OCI-LY1 (cell line): ENCODE measurements around the gene CMTM2.

Experiments used
- H2AFZ ChIP-seq: fragments of 200-600 bp; sonication (generic), shearing (Covaris generic); 2 replicates; pipeline ENCODE4 v1.6.0; 2014; ENCODE audit warnings: antibody characterized with exemption, mild to moderate bottlenecking, low read length
- H3F3A ChIP-seq: fragments of 200-600 bp; sonication (generic), shearing (Covaris generic); 2 replicates; pipeline ENCODE4 v1.6.0; 2014; ENCODE audit warnings: mild to moderate bottlenecking, antibody characterized with exemption, low read length, moderate library complexity; ENCODE audit not compliant: insufficient read depth
- H3K27ac ChIP-seq: fragments of 200-600 bp; sonication (generic); 2 replicates; pipeline ENCODE4 v1.5.1; 2014; ENCODE audit warnings: low read length, mixed run types, mild to moderate bottlenecking, low read depth; ENCODE audit not compliant: poor library complexity, severe bottlenecking
- H3K27me3 ChIP-seq: fragments of 200-600 bp; sonication (generic); 2 replicates; pipeline ENCODE4 v1.6.0; 2014; ENCODE audit warnings: antibody characterized with exemption, mild to moderate bottlenecking, low read length, moderate library complexity; ENCODE audit not compliant: insufficient read depth
- H3K36me3 ChIP-seq: fragments of 200-600 bp; sonication (generic); 2 replicates; pipeline ENCODE4 v1.6.1; 2014; ENCODE audit warnings: mild to moderate bottlenecking, antibody characterized with exemption, low read length, moderate library complexity, mixed read lengths; ENCODE audit not compliant: insufficient read depth
- H3K4me1 ChIP-seq: fragments of 200-600 bp; sonication (generic); 2 replicates; pipeline ENCODE4 v1.5.1; 2014; ENCODE audit warnings: mild to moderate bottlenecking, low read length, moderate library complexity; ENCODE audit not compliant: insufficient read depth, severe bottlenecking
- H3K4me2 ChIP-seq: fragments of 200-600 bp; sonication (generic), shearing (Covaris generic); 2 replicates; pipeline ENCODE4 v1.6.1; 2014; ENCODE audit warnings: low read length
- H3K4me3 ChIP-seq: fragments of 200-600 bp; sonication (generic); 2 replicates; pipeline ENCODE4 v1.5.1; 2014; ENCODE audit warnings: low read length, low read depth, mild to moderate bottlenecking, mixed read lengths; ENCODE audit not compliant: poor library complexity, severe bottlenecking
- H3K79me2 ChIP-seq: fragments of 200-600 bp; shearing (Covaris generic); 2 replicates; pipeline ENCODE4 v1.6.1; 2016; ENCODE audit warnings: mixed run types, low read length, mixed read lengths; ENCODE audit not compliant: insufficient read depth
- H3K9ac ChIP-seq: fragments of 200-600 bp; sonication (generic), shearing (Covaris generic); 2 replicates; pipeline ENCODE4 v1.6.1; 2014; ENCODE audit warnings: mild to moderate bottlenecking, low read length, mixed read lengths
- H3K9me2 ChIP-seq: fragments of 200-600 bp; sonication (generic), shearing (Covaris generic); 2 replicates; pipeline ENCODE4 v1.6.1; 2014; ENCODE audit warnings: low read depth, mild to moderate bottlenecking, low read length, mixed read lengths
- H3K9me3 ChIP-seq: fragments of 200-600 bp; shearing (Covaris generic); 2 replicates; pipeline ENCODE4 v1.6.1; 2014; ENCODE audit warnings: low read length, mixed read lengths
- H4K20me1 ChIP-seq: fragments of 200-600 bp; sonication (generic), shearing (Covaris generic); 2 replicates; pipeline ENCODE4 v1.6.0; 2016; ENCODE audit warnings: mild to moderate bottlenecking, low read length; ENCODE audit not compliant: insufficient read depth
- EZH2 ChIP-seq: fragments of 200-600 bp; sonication (generic), shearing (Covaris generic); IDR thresholded peaks from 2 replicates; pipeline ENCODE4 v1.8.0; 2017; ENCODE audit warnings: borderline replicate concordance, mixed run types, mild to moderate bottlenecking, antibody characterized with exemption, low read length, moderate library complexity, mixed read lengths
- TF ChIP-seq, protein P1 (sequence below): fragments of 200-600 bp; sonication (generic), shearing (Covaris generic); IDR thresholded peaks from 2 replicates; pipeline ENCODE4 v1.5.1; 2017; ENCODE audit warnings: mild to moderate bottlenecking, antibody characterized with exemption, low read length, moderate library complexity, mixed read lengths

CMTM2 gene, protein sequence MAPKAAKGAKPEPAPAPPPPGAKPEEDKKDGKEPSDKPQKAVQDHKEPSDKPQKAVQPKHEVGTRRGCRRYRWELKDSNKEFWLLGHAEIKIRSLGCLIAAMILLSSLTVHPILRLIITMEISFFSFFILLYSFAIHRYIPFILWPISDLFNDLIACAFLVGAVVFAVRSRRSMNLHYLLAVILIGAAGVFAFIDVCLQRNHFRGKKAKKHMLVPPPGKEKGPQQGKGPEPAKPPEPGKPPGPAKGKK

DNA sequence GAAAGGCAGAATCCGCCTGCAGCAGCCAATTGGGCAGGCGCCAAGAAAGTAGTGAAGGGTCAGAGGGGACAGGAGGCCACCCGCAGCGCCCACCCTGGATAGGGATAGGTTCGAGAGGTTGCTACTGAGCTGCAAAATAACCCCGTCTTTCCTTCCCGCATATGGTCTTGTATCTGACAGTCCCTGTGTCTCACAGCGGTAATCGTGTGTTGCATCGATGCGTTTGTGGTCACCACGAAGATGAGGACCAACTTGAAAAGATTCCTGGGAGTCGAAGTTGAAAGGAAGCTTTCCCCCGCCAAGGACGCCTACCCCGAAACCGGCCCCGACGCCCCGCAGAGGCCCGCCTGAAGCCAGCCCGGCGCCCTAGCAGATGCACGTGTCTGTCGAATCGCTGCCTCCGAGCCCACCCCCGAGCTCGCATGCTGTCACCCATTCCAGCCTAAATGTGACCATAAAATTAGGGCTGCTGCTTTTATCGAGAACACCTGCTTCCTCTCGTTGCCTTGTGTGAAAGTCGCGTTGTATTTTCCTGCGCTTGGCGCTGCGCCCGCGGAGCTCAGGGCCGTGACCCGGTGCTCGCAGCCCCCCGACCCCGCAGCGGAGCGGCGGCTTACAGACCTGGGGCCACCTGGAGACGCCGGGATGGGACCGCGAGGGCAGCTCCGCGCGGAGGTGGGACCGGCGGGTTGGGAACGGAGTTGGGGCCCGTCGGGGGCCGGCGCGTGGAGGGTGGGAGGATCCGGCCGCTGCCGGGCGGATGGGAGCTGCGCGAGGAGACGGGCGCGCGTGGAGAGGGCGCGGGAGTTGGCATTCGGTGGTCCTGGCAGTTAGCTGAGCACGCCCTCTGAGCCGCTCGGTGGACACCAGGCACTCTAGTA lies at the start of gene CMTM2:
Gene CMTM2, plus strand, starts transcription at position 813 of the 881 bp plus-strand sequence. CDS start 145 bp downstream, outside the sequence.
- no peak within 1 kb of the TSS for H3K4me3 ChIP-seq

DNA sequence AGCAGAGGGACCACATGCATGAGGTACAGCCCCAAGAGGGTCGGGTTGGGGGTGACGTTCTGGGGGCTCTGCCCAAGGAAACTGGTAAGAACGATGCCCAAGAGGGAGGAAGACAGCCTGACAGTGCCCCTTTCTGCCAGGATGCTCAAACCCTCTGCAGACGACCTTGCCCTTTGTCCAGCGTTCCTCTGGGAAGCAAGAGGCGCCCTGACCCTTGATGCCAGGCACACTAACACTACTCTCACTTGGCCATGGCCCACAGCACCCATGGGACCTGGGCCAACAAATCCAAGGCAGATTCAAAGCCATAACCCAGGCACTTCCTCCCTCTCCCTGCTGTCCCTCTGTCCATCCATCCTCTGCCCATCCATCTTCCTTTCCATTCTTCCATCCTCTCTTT lies 49.8 kb upstream of the CMTM2 start:
- H3K4me2 ChIP-seq, result no peak overlapping the region
- no peaks in the 10 kb centered on the region for H3K27me3 ChIP-seq
- no peak for TF ChIP-seq EZH2
- TF ChIP-seq, protein P1, sequence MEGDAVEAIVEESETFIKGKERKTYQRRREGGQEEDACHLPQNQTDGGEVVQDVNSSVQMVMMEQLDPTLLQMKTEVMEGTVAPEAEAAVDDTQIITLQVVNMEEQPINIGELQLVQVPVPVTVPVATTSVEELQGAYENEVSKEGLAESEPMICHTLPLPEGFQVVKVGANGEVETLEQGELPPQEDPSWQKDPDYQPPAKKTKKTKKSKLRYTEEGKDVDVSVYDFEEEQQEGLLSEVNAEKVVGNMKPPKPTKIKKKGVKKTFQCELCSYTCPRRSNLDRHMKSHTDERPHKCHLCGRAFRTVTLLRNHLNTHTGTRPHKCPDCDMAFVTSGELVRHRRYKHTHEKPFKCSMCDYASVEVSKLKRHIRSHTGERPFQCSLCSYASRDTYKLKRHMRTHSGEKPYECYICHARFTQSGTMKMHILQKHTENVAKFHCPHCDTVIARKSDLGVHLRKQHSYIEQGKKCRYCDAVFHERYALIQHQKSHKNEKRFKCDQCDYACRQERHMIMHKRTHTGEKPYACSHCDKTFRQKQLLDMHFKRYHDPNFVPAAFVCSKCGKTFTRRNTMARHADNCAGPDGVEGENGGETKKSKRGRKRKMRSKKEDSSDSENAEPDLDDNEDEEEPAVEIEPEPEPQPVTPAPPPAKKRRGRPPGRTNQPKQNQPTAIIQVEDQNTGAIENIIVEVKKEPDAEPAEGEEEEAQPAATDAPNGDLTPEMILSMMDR, result no peak
- H3K9me2 ChIP-seq, result no peaks in the 10 kb centered on the region
- no peak overlapping the region for H2AFZ ChIP-seq
- H4K20me1 ChIP-seq, result no peaks in the 10 kb centered on the region
- H3K36me3 ChIP-seq, result no peaks in the 10 kb centered on the region
- peaks cover 27% of the 10 kb centered on the region for H3K4me1 ChIP-seq
- H3K9ac ChIP-seq, result no peak overlapping the region
- H3F3A ChIP-seq, result no peaks in the 10 kb centered on the region
- H3K9me3 ChIP-seq, result no peaks in the 10 kb centered on the region
- H3K79me2 ChIP-seq, result no peaks in the 10 kb centered on the region
- H3K27ac ChIP-seq, result no peak overlapping the region
- no peak overlapping the region for H3K4me3 ChIP-seq

More for the DNA sequence above, at the start of gene CMTM2:
- H3K9ac ChIP-seq, result no peak within 1 kb of the TSS
- H2AFZ ChIP-seq, result no peak within 1 kb of the TSS
- no peaks in the 10 kb centered on the region for H4K20me1 ChIP-seq
- no peak within 1 kb of the TSS for H3K4me2 ChIP-seq
- H3K9me3 ChIP-seq, result no peaks in the 10 kb centered on the region
- no peaks in the 10 kb centered on the region for H3F3A ChIP-seq
- H3K27ac ChIP-seq, result no peak within 1 kb of the TSS
- H3K79me2 ChIP-seq, result no peaks in the 10 kb centered on the region
- H3K4me1 ChIP-seq, result no peaks in the 10 kb centered on the region
- no peaks in the 10 kb centered on the region for H3K36me3 ChIP-seq
- TF ChIP-seq EZH2, result no peak
- TF ChIP-seq, protein P1, result no peak
- no peaks in the 10 kb centered on the region for H3K27me3 ChIP-seq
- H3K9me2 ChIP-seq, result no peaks in the 10 kb centered on the region

DNA sequence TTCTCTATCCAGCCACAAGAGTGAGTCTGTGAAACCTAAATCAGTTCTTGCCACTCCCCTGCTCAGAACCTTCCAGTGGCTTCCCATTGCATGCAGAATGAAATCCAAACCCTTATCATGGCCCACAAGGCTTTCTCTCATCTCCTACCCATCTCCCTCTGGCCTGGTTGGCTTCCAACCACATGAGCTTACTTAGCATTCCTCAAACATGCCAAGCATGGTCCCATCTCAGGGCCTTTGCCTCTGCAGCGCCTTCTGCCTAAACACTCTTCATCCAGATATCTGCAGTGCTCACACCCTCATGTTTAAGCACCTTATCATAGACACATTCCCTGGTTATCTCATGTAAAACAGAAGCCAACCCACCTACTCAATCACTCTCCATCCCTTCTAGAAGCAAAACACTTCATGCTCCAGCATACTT lies 44.9 kb upstream of the CMTM2 start:
- Histone ChIP-seq H3K79me2 (no peaks in the 10 kb centered on the region), H3F3A (no peaks in the 10 kb centered on the region), H4K20me1 (no peaks in the 10 kb centered on the region), H3K4me1 (peaks cover 5% of the 10 kb centered on the region), H3K4me2 (no peak overlapping the region), H3K9me3 (no peaks in the 10 kb centered on the region), H3K9ac (no peak overlapping the region), H3K36me3 (no peaks in the 10 kb centered on the region), H3K4me3 (no peak overlapping the region), H3K27ac (no peak overlapping the region), H2AFZ (no peak overlapping the region), H3K27me3 (no peaks in the 10 kb centered on the region), H3K9me2 (no peaks in the 10 kb centered on the region)
- no peak for TF ChIP-seq EZH2
- TF ChIP-seq, protein P1, result no peak
